ENCODE results near the gene SCFD1. TPM values are rescaled to one million over a fixed set of nuclear protein-coding genes. Genes with fewer than 3 reads are reported as not detected.

The SCFD1 gene
- total RNA-seq, 1 donor from 2014 or later, result 35.5 TPM

Other genes with a start within 250 kb of the SCFD1 start
- 5.2 TPM for gene G2E3, start 63.2 kb upstream of the SCFD1 start, total RNA-seq